GM10266 (cell line): ENCODE results near the gene CDV3.

Experiments
- DNase-seq: peaks from one replicate; pipeline ENCODE4 v3.0.0; 2012; ENCODE audit errors: extremely low spot score
- CTCF ChIP-seq: IDR thresholded peaks from 2 replicates; pipeline ENCODE4 v1.5.1; 2012; ENCODE audit warnings: mild to moderate bottlenecking, low read depth; ENCODE audit not compliant: control insufficient read depth, insufficient read depth; ENCODE audit errors: missing control alignments

CDV3 gene

GRCh38 chr3:133606902-133607301, 33.4 kb downstream of the CDV3 start:
- no peak for DNase-seq
- no peak for TF ChIP-seq CTCF

GRCh38 chr3:133607816-133608215, 34.3 kb downstream of the CDV3 start:
- TF ChIP-seq CTCF = no peak
- DNase-seq = no peak

GRCh38 chr3:133608388-133608787, 34.9 kb downstream of the CDV3 start:
- TF ChIP-seq CTCF = no peak
- DNase-seq = no peak

GRCh38 chr3:133610031-133610430, 36.5 kb downstream of the CDV3 start:
- DNase-seq = no peak
- TF ChIP-seq CTCF = no peak

GRCh38 chr3:133611534-133611933, 38.0 kb downstream of the CDV3 start:
- no peak for DNase-seq
- no peak for TF ChIP-seq CTCF

GRCh38 chr3:133620066-133620784, 46.7 kb downstream of the CDV3 start:
- no peak for TF ChIP-seq CTCF
- peak; percentile 71 for DNase-seq

- no peak for DNase-seq
- TF ChIP-seq CTCF = no peak
These were observed 54.3 kb downstream of the CDV3 start for GRCh38 chr3:133627789-133628188.
